DMS153 (cell line): ENCODE data around the gene CDC42EP2.
"Not testable (repeated sequence)": the region's sequence is repeated elsewhere in the genome, so short reads cannot be mapped to it uniquely, and the experiment has no call there.

Source experiments
- DNase-seq: peaks from one replicate; lab custom pipeline; 2025; lab: John Stamatoyannopoulos, UW

Gene CDC42EP2

GRCh38 chr11:65320386-65321075 lies 5.9 kb downstream of the CDC42EP2 start:
- DNase-seq = no peak

- DNase-seq = no peak
Measured at GRCh38 chr11:65321076-65321475, 6.4 kb downstream of the CDC42EP2 start.

GRCh38 chr11:65321828-65322485 lies 7.3 kb downstream of the CDC42EP2 start:
- DNase-seq = no peak

- DNase-seq = no peak
Measured at GRCh38 chr11:65323813-65324212, 9.1 kb downstream of the CDC42EP2 start.

GRCh38 chr11:65325435-65325834 lies 10.8 kb downstream of the CDC42EP2 start:
- no peak for DNase-seq

GRCh38 chr11:65327021-65327420 lies 12.4 kb downstream of the CDC42EP2 start:
- DNase-seq = no peak

GRCh38 chr11:65329478-65329877 lies 14.8 kb downstream of the CDC42EP2 start:
- no peak for DNase-seq

GRCh38 chr11:65329944-65330403 lies 15.3 kb downstream of the CDC42EP2 start:
- DNase-seq = peak; percentile 57

- DNase-seq = no peak
Measured at GRCh38 chr11:65330544-65330943, 15.9 kb downstream of the CDC42EP2 start.

- not testable (repeated sequence) for DNase-seq
Measured at GRCh38 chr11:65332591-65332990, 17.9 kb downstream of the CDC42EP2 start.

GRCh38 chr11:65334696-65335295 lies 20.1 kb downstream of the CDC42EP2 start:
- no peak for DNase-seq

GRCh38 chr11:65338676-65339075 lies 24.0 kb downstream of the CDC42EP2 start:
- no peak for DNase-seq

GRCh38 chr11:65340226-65340625 lies 25.6 kb downstream of the CDC42EP2 start:
- DNase-seq = no peak

- DNase-seq = no peak
Measured at GRCh38 chr11:65341856-65342255, 27.2 kb downstream of the CDC42EP2 start.

- no peak for DNase-seq
Measured at GRCh38 chr11:65351511-65351910, 36.8 kb downstream of the CDC42EP2 start.

- DNase-seq = no peak
Measured at GRCh38 chr11:65352783-65353182, 38.1 kb downstream of the CDC42EP2 start.

GRCh38 chr11:65353376-65353775 lies 38.7 kb downstream of the CDC42EP2 start:
- no peak for DNase-seq

- no peak for DNase-seq
Measured at GRCh38 chr11:65353900-65354264, 39.2 kb downstream of the CDC42EP2 start.

GRCh38 chr11:65354265-65355012 lies 39.8 kb downstream of the CDC42EP2 start, which contains the start of gene TIGD3:
Gene TIGD3 (plus strand): TSS chr11:65354751. CDS start chr11:65355809, 1,058 bp downstream.
- DNase-seq = peak; percentile 91

GRCh38 chr11:65355013-65355775 lies 40.5 kb downstream of the CDC42EP2 start:
- DNase-seq = no peak

GRCh38 chr11:65355776-65356393 lies 41.2 kb downstream of the CDC42EP2 start:
- no peak for DNase-seq
